HuH-7 (cell line): Measurements from ENCODE around the gene MC2R.

Experiments used
- DNase-seq: peaks from one replicate; pipeline ENCODE4 v3.0.0; 2011; ENCODE audit warnings: low spot score

The MC2R gene

DNA sequence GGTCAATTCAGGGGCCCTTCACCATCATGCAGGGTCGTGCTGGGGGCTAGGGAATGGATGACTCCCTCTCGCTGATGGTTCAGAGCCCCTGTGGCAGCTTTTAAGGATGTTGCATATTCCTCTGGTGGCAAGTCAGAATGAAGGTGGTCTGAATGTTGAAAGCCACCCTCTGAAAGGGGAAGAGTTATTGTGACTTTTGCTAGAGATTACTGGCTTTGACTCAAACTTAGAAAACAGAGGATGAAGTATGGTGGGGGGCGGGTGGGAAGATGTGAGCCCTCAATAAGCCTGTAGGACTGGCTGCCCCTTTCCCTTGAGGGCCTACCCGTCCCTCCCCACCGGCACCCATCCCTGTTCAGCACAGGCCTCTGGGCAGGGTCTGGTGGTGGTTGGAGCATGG, 23.2 kb downstream of the MC2R start:
- no peak for DNase-seq

DNA sequence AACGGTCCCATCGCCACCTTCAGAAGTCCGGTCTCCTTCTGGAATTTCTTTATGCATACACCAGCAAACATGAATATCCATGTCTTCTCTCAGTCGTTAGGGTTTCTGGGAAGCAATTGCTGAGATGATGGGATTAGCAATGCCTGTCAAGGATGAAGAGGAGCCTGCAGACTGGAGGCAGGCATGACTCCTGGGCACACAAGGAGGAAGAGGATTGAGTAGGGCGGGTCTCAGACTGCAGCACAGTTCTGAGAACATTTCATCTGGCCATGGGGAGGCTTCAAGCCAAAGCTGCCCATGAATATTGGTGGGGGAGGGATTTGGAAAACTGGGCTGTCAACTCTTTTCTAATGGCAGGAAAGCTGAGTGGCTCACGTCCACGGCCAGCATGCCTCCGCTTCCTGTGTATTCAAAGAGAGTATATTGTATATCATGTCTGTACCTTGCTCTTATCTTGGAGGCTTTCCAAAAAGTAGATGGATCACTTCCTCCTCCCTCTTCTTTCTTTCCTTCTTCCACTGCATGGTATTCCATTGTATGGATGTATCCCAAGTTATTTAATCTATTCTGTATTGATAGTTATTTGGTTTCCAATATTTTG, 24.5 kb downstream of the MC2R start:
- DNase-seq: no peak

DNA sequence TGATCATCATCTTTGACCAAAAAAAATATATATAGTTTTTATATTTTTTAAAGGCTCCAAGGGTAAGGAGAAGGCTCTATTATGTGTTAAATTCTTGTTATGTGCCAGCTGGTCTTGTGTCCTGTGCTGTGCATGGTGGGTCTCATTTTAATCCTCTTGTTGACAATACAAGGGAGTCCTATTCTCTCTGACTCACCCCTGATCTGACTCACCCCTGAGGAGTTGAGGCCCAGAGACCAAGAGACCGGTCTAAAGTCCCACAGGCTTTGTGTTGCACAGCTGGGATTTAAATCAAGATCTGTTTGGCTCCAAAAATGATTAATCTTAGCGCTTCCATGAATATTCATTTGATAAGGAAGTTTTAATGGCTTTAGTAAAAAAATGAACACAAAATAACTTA, 25.7 kb downstream of the MC2R start:
- DNase-seq: no peak

DNA sequence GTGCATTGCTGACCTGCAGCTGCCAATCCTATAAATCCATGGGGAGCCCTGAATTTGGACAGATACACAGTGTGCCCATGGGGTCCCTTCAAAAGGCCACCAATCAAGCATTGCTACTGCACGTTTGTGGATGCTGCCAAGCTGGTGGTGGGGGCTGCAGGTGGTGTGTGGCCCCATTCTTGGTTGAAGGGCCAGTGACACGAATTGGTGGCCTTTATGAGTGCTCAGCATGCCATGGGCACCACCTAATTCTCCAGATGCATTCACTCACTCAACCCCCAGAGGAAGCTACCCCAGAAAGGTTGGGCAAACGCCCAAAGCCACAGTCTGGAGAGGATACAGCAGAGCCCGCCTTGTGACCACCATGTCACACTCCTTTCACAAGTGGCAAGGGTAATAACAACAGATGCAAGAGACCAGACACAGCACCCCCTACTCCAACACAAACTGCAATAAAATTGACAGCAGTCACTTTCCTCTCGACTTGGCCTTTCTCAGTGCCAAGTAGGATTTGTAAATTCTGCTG, 27.1 kb downstream of the MC2R start:
- DNase-seq: no peak

DNA sequence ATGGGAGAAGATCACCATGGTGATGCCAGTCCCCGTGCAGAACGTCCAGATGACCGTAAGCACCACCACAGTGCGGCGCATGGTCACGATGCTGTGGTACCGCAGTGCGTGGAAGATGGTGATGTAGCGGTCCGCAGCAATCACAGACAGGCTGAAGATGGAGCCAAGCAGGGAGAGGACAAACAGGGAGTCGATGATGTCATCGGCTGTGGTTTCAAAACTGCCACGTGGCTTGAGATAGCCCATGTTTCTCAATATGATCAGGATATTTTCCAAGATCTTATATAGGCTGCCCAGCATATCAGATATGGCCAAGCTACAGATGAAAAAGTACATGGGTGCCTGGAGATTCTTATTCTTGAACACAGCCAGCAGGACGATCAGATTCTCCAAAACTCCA, 30.3 kb downstream of the MC2R start:
- DNase-seq: no peak

DNA sequence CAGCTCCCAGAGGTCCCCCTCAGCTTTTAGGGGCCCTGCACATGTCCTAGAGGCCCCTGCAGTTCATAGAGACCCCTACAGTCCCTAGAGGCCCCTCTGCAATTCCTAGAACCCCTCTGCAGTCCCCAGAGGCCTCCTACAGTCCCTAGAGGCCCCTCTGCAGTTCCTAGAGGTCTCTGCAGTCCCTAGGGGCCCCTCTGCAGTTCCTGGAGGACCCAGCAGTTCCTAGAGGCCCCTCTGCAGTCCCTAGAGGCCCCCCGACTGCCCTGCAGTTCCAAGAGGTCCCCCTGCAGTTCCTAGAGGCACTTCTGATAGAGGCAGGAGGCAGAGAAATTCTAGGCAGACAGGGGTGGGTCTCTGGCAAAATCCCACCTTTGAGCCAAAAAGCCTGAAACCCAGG, 35.4 kb downstream of the MC2R start:
- no peak for DNase-seq

DNA sequence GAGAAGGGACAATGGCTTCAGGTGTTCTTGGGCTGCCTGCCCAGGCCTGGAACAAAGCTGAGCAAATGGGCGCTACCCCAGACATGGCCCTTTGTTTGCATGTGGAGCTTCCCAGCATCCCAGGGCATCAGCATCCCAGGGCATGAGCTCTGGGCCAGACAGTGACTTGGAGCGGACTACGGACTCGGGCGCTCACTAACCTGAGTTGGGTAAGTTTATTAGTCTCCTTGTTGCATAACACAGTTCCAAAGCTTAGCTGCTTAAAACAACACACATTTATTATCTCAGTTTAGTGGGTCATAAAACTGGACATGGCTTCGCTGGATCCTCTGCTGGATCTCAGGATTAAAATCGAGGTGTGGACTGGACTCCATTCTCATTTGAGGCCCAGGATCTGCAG, 35.8 kb downstream of the MC2R start:
- DNase-seq: peak; percentile 72

DNA sequence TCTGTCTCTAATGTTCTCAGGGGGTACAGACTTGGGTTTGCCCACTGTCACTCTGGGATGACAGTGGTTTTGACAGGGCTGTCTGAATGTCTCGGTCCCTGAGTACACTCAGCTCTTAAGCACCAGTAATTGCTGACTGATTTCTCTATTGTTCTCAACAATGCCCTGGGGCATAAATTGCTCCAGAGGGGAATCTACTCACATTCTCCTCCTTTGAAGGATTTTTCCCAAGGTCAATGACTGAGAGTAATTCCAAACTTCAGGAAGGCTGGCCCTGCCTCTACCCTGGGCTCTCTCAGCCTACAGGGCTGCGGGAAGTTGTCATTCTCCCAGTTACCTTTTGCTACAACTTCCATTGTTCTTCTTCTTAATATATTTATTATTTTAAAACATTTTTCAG, 36.5 kb downstream of the MC2R start:
- no peak for DNase-seq

DNA sequence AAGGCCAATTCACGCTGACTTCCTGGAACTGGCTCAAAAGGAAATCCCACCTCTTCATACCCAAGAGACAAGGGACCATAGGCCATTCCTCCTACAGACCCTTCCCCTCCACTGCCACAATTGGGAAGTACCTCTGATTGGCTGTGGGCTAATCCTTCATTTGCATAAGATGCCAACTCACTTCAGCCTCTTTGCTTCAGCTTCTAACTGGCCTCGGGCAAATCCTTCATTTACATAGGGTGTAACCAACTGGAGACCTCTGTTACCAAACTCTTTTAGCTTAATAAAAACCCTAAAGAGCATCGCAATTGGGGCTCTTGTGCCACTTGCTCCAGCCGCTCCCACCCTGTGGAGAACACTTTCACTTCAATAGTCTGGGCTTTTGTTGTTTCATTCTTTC, 38.2 kb downstream of the MC2R start:
- no peak for DNase-seq

DNA sequence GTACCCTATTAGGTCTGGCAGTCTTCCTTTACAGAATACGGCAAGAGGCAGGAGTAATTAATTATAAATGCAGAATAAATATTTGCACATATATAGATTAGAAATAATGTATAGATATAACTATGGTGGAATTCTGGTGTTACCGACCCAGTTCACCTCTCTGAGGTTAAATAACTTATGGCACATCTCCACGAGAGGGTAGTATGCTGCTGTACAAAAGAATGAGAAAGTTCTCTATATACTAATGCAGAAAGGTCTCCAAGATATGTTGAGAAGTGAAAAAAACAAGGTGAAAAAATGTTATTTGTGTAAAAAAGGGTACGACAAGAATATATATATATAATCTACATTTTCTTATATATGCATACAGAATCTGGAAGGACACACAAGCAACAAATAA, 40.8 kb downstream of the MC2R start:
- DNase-seq: no peak

DNA sequence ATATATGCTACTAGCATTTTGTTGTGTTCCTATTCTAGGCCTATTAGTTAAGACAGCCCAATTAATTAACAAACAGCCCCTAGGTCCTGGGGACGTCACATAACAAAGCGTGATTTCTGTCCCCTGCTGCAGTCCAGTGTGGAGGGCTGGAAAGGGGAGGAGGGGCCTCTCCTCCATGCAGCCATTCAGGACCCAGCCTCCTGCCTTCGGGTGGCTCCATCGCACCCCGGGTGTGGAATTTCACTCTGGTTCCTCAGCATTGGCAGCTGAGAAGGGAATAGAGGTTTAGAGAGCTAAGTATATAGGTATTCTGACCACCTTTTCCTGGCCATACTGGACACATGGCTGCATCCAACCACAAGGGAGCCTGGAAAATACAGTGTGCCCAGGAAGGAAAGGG, 42.4 kb downstream of the MC2R start:
- no peak for DNase-seq

DNA sequence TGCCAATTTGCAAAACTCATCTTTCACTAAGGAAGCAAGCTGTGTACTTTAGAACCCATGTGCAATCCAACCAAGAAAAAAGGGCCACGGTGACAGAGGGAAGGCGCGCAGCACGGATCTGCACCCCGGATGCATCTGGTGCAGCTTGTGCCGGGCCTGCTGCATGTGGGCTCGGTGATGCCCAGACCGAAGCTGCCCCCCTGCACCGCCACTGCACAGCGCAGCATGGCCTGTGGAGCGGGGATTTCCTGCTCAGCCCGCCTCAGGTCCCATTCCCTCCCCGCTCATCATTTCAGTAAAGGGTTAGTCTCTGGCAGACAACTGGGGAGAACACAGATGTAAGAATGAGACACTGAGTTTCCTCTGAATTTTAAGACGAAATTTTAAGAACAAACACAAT, 43.0 kb downstream of the MC2R start:
- no peak for DNase-seq

DNA sequence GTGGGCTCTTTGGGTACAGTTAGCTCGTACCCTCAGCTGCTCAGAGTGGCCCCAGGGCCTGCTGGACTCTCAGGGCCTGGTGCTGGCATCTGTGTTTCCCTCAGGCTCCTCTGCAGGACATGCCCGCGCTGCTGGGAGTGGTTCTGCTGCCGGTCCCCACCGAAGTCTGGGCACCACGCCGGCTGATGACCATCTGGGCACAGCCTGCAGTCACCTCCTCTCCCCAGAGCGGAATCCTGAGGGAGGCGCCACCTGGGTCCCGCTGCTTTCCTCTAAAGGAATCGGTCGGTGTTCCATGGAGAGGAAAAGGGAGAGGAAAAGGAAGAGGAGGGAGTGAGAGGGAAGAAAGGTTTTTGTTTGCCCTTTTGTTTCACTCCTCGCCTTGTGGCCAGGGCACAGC, 43.6 kb downstream of the MC2R start:
- no peak for DNase-seq

DNA sequence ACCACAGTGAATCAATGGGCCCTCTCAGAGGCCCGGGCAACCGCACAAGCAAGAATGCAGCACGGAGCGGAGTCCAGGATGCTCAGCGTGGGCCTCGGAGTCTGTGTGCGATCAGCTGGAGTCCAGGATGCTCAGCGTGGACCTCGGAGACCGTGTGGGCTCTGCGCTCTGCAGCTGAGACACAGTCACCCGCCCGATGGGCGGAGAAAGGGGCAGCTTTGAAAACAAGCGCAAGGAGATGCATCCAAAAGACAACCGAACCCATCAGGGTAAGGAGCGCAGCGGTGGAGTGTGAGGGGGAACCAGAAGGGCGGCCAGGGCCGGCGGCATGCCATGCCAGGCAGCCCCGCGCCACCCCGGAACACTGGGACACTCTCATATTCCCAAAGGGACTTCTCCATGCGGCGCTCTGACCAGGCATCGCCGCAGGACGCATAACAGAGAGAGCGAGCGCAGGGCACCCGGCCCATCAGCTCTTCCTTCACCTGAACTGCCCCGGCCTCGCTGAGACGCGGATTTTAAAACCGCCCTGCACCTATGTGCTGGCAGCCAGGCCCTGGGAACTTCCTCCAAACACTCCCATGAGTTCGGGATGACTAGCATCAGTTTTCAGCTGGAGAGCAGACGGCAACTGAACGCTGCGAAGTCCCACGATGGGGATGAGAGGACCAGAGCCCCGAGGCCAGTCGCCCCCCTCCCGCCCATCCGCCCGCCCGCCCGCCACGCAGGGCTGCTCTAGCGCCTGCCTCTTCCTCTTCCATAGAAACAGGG, 46.6 kb downstream of the MC2R start:
- DNase-seq: no peak

DNA sequence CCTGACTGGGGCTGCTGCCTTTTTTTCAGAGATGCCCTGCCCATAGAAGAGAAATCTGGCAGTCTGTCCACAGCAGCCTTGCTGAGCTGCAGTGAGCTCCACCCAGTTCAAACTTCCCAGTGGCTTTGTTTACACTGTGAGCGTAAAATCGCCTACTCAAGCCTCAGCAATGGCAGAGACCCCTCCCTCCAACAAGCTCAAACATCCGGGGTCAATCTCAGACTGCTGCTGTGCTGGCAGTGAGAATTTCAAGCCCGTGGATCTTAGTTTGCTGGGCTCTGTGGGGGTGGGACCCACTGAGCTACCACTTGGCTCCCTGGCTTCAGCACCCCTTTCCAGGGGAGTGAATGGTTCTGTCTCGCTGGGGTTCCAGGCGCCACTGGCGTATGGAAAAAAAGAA, 52.4 kb downstream of the MC2R start:
- DNase-seq: peak; percentile 54

DNA sequence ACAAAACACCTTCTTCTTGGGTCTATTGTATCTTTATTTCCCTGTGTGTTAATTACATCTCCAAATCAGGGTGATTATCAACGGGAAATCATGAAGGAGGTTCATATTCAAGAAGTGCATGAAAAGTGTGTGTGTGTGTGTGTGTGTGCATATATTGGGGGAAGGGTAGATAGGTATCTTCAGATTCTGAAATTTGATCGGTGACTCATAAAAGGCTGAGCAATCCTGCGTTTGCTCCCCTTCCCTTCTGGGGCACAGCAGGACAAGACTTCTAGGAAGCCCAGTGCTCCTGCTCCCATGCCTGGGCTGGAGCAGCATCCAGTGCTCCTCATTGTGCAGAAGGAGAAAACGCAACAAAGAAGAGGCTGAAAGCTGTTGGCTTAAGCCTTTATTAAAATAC, 65.5 kb downstream of the MC2R start:
- DNase-seq: no peak

DNA sequence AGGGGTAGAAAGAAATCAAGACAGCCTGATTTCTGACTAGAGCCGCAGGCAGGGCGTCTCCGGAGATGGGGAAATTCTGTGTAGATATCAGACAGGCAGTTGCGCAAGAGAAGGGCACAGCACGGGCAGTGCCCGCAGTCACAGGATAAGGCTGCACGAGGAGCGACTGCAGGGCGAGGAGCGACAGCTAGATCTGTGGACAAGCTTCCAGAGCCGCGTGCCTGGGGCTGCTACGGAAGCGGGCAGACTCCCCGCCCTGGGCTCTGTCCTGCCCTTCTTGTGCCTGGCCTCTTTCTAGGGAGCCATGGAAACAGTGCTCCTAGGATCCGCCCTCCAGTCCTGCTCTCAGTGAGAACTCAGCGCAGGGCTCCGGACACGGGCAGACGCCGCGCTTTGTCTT, 78.8 kb downstream of the MC2R start:
- no peak for DNase-seq

DNA sequence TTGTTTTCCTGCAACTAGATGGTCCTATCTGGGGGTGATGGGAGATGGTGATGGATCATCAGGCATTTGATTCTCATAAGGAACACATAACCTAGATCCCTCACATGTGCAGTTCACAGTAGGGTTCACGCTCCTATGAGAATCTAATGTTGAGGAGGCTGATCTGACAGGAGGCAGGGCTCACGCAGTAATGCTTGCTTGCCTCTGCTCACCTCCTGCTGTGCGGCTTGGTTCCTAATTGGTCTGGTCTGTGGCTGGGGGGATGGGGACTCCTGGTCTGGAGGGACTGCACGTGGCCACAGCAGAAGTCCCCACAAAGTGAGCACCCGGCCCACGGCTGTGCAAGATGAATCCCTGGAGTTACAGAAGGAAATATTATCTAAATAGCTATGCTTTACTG, 80.1 kb downstream of the MC2R start:
- DNase-seq: no peak

DNA sequence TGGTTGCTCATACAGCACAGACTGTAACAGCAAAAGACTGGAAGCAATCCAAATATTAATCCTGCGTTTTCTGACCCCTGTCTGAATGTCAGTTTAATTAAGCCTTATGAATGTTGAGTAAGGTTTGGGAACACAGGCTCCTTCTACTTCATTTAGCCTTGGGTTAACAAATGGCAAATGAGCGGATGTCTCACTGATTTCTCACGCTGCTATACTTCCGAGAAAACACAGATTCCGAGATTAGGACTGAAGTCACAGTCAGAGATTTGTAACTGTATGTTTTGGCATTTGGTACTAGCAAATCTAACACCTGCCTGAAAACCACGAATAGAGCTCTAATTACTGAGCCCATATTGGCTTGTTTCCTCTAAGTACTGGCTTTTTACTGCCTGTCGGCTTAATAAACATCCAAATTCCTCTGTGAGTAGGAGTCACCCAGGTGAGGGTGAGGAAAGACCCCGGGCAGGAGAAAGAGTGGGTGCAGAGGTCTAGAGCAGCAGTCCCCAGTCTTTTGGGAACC, 80.8 kb downstream of the MC2R start:
- no peak for DNase-seq
